SHP77 (cell line): ENCODE data around the gene MYO18A.
"Not testable (repeated sequence)": the region's sequence is repeated elsewhere in the genome, so short reads cannot be mapped to it uniquely, and the experiment has no call there.

Experiments
- DNase-seq, 2 experiments: peaks; one replicate each; lab custom pipeline; 2025; lab: John Stamatoyannopoulos, UW

Gene MYO18A

GRCh38 chr17:29180034-29180787 is at the start of gene MYO18A:
Gene MYO18A (minus strand): TSS chr17:29180398. CDS start chr17:29166940, 13,458 bp downstream.
- peak; percentile 39 to 63 for DNase-seq

- DNase-seq = no peak
Observed at GRCh38 chr17:29225396-29225795, 45.2 kb upstream of the MYO18A start.

GRCh38 chr17:29221338-29221737 is 41.1 kb upstream of the MYO18A start:
- DNase-seq = not testable (repeated sequence)

GRCh38 chr17:29219378-29220047 is 39.3 kb upstream of the MYO18A start:
- peak; percentile 60 to 64 for DNase-seq

- no peak for DNase-seq
Observed at GRCh38 chr17:29216856-29217255, 36.7 kb upstream of the MYO18A start.

- no peak for DNase-seq
Observed at GRCh38 chr17:29216181-29216580, 36.0 kb upstream of the MYO18A start.

- DNase-seq = no peak
Observed at GRCh38 chr17:29215717-29216116, 35.5 kb upstream of the MYO18A start.

GRCh38 chr17:29215174-29215573 is 35.0 kb upstream of the MYO18A start:
- no peak for DNase-seq

- DNase-seq = no peak
Observed at GRCh38 chr17:29214215-29215146, 34.3 kb upstream of the MYO18A start.

GRCh38 chr17:29212681-29213121 is 32.5 kb upstream of the MYO18A start:
- DNase-seq = no peak

- no peak for DNase-seq
Observed at GRCh38 chr17:29212094-29212631, 32.0 kb upstream of the MYO18A start.

GRCh38 chr17:29210879-29211278 is 30.7 kb upstream of the MYO18A start:
- DNase-seq = no peak

- DNase-seq = no peak
Observed at GRCh38 chr17:29209073-29209472, 28.9 kb upstream of the MYO18A start.

GRCh38 chr17:29207975-29208374 is 27.8 kb upstream of the MYO18A start:
- DNase-seq = no peak

- DNase-seq = no peak
Observed at GRCh38 chr17:29205047-29205446, 24.8 kb upstream of the MYO18A start.

- not testable (repeated sequence) for DNase-seq
Observed at GRCh38 chr17:29204068-29204804, 24.0 kb upstream of the MYO18A start.

GRCh38 chr17:29197516-29198272 is 17.5 kb upstream of the MYO18A start:
- DNase-seq = no peak

GRCh38 chr17:29196769-29197515 is 16.7 kb upstream of the MYO18A start:
- DNase-seq = no peak

GRCh38 chr17:29195465-29196081 is 15.4 kb upstream of the MYO18A start:
- DNase-seq = no peak
